ENCODE results near the gene RAPGEF5. TPM values are rescaled to one million over a fixed set of nuclear protein-coding genes. Genes with fewer than 3 reads are reported as not detected.

RAPGEF5 gene
- total RNA-seq, 1 donor from 2014 or later = 139 TPM

DNA sequence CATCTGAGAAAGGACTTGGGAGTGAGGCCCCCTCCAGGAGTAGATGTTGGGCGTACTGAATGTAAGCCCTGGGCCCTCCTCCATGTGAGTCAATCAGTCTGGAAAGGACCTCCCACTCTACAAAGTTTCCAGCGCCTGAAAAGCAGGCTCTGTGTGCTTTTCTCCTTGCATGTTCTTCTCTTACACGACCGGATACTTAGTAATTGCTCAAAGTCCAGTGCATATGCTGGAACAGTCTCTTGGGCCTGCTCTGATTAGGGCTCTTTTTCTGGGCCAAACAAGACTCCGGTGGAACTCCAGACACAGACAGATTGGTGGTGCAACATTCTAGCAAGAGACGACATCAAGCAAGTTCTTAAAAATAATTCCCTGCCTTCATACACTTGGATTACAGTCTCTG lies 38.3 kb upstream of the RAPGEF5 start:
- TF ChIP-seq, protein P1, sequence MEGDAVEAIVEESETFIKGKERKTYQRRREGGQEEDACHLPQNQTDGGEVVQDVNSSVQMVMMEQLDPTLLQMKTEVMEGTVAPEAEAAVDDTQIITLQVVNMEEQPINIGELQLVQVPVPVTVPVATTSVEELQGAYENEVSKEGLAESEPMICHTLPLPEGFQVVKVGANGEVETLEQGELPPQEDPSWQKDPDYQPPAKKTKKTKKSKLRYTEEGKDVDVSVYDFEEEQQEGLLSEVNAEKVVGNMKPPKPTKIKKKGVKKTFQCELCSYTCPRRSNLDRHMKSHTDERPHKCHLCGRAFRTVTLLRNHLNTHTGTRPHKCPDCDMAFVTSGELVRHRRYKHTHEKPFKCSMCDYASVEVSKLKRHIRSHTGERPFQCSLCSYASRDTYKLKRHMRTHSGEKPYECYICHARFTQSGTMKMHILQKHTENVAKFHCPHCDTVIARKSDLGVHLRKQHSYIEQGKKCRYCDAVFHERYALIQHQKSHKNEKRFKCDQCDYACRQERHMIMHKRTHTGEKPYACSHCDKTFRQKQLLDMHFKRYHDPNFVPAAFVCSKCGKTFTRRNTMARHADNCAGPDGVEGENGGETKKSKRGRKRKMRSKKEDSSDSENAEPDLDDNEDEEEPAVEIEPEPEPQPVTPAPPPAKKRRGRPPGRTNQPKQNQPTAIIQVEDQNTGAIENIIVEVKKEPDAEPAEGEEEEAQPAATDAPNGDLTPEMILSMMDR (IDR thresholded peaks at IDR 0.05) = no peak
- no peak for ATAC-seq
- intact Hi-C loops (cut with DNase I) = no loop called here
- H3K27me3 ChIP-seq = no peaks in the 10 kb centered on the region
- H3K36me3 ChIP-seq = no peaks in the 10 kb centered on the region
- no peaks in the 10 kb centered on the region for H3K9me3 ChIP-seq
- H3K4me1 ChIP-seq = no peaks in the 10 kb centered on the region
- no peak overlapping the region for H3K4me3 ChIP-seq
- H3K27ac ChIP-seq = no peak overlapping the region
- DNase-seq = no peak

- H3K4me3 ChIP-seq = no peak overlapping the region
- TF ChIP-seq, protein P1 (IDR thresholded peaks at IDR 0.05) = no peak
- ATAC-seq (no peak), DNase-seq (no peak)
- H3K27me3 ChIP-seq = no peaks in the 10 kb centered on the region
- H3K9me3 ChIP-seq = no peaks in the 10 kb centered on the region
- intact Hi-C loops (cut with DNase I) = no loop called here
- H3K4me1 ChIP-seq = no peaks in the 10 kb centered on the region
- H3K36me3 ChIP-seq = no peaks in the 10 kb centered on the region
- no peak overlapping the region for H3K27ac ChIP-seq
Measured at GRCh38 chr7:22394739-22395138, 37.8 kb upstream of the RAPGEF5 start.

DNA sequence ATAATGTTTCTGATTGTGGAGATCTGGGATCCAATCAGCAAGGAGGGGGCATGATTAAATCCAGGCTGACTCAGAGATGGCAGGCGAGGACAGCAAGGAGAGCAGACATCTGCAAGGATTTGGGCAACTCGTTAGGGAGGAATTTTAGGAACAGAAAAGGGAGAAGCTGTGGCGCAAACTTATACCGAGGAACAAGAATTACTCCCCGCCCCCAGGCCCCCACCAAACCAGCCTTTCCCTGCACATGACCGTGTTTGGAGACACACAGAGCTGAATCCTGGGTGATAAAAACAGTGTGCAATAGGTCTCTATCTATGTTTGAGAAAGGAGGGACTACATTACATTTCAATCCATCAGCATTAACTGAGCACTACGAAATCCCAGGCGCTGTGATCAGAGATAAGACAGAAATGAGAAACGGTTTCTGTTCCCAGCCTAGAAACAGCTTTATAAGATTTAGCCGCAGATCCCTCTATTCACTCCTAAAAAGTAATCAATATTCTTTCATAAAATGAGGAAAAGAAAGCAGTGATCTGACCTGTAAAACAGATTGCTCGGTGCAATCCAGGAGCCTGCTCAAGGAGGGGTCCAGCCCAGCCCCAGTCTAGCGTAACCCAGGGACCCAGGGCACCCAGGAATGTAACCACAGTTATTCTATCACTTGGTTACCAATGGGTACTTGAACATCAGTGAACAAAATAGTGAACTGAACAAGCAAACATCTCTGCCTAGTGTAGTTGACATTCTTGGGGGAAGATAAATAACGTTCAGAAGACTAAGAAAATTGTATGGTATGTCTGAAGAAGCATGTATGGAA lies 37.2 kb upstream of the RAPGEF5 start:
- Histone ChIP-seq H3K27ac (no peak overlapping the region), H3K36me3 (no peaks in the 10 kb centered on the region), H3K4me1 (no peaks in the 10 kb centered on the region), H3K4me3 (no peak overlapping the region), H3K9me3 (no peaks in the 10 kb centered on the region), H3K27me3 (no peaks in the 10 kb centered on the region)
- intact Hi-C loops (cut with DNase I) = no loop called here
- TF ChIP-seq, protein P1 (IDR thresholded peaks at IDR 0.05) = no peak
- ATAC-seq (no peak), DNase-seq (no peak)

DNA sequence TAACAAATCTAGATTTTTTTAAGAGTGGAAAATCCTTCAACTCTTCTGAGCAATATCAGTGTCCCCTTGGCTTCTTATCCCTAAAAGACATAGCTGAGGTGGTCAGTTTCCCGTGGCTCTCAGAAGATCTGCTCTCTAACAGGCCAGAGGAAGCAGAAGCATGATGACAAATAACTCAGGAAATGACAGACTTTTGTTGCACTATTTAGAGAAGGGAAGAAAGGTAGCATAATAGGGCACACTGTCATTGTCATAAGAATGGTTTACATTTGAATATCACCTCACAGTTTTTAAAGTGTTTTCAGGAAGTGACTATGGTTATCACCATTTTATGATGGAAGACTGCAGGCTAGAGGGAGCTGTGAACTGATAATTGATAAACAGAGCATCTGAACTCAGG lies 33.6 kb upstream of the RAPGEF5 start:
- Histone ChIP-seq H3K4me3 (no peak overlapping the region), H3K36me3 (no peaks in the 10 kb centered on the region), H3K9me3 (no peaks in the 10 kb centered on the region), H3K27me3 (no peaks in the 10 kb centered on the region), H3K4me1 (no peaks in the 10 kb centered on the region), H3K27ac (no peak overlapping the region)
- intact Hi-C loops (cut with DNase I) = no loop called here
- DNase-seq (no peak), ATAC-seq (no peak)
- TF ChIP-seq, protein P1 (IDR thresholded peaks at IDR 0.05) = no peak

GRCh38 chr7:22389892-22390291 lies 32.9 kb upstream of the RAPGEF5 start:
- Histone ChIP-seq H3K4me3 (no peak overlapping the region), H3K36me3 (no peaks in the 10 kb centered on the region), H3K9me3 (no peaks in the 10 kb centered on the region), H3K27ac (no peak overlapping the region), H3K27me3 (no peaks in the 10 kb centered on the region), H3K4me1 (no peaks in the 10 kb centered on the region)
- intact Hi-C loops (cut with DNase I) = no loop called here
- DNase-seq (no peak), ATAC-seq (no peak)
- TF ChIP-seq, protein P1 (IDR thresholded peaks at IDR 0.05) = no peak
